Urothelium cell line (cell line): ENCODE results near the gene ZNF200.
"Not testable (repeated sequence)": the region's sequence is repeated elsewhere in the genome, so short reads cannot be mapped to it uniquely, and the experiment has no call there.

Experiments
- DNase-seq: peaks from one replicate; pipeline ENCODE4 v3.0.0; 2011; ENCODE audit warnings: low spot score, mixed read lengths
- FAIRE-seq: peaks from 2 replicates; lab custom pipeline; 2011; peaks lifted over from hg19 to GRCh38; lab: Jason Lieb, UNC

The ZNF200 gene

DNA sequence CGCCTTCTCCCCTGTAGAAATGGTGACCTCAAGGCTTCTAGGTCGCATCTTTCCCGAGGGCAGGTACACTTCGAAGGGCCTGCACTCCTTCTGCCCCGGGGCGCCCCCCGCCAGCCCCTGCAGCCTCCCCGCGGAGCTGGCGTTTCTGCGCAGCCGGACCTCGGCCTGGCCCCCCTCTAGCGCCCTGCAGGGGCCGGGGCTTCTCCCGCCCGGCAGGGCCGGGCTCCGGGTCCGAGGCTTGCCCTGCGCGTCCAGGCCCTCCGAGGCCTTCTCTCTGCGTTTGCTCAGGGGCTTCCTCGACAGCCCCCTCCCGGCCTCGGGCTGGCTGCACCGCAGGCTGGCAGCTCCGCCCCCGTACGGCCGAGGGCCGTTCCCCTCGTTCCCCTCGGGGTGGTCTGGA is 19.4 kb upstream of the ZNF200 start:
- FAIRE-seq (no peak), DNase-seq (no peak)

- no peak for FAIRE-seq
- DNase-seq: no peak
Measured at GRCh38 chr16:3252967-3253366, 18.0 kb upstream of the ZNF200 start.

GRCh38 chr16:3249451-3249850 is 14.5 kb upstream of the ZNF200 start:
- FAIRE-seq (no peak), DNase-seq (no peak)

DNA sequence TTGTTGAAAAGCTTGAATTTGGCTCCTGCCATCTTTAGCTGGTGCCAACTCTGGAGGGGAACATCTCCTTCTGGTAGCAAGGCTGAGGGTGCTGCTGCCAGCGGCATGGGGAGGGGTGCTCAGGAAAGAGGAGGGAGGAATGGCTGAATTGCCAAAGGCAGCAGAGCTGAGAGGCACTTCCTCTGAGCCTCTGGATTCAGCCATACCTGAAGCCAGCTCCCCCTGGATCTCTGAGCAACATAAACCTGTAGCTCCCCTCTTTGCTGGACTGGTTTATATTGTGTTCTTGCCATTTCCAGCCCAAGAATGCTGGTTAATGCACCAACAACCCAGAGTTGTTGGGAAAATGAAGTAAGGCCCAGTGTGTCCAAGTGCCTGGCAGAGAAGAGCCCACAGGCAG is 14.1 kb upstream of the ZNF200 start:
- no peak for FAIRE-seq
- DNase-seq: no peak

GRCh38 chr16:3248596-3248995 is 13.6 kb upstream of the ZNF200 start:
- DNase-seq (no peak), FAIRE-seq (no peak)

GRCh38 chr16:3246876-3247275 is 11.9 kb upstream of the ZNF200 start:
- FAIRE-seq: no peak
- DNase-seq: no peak

DNA sequence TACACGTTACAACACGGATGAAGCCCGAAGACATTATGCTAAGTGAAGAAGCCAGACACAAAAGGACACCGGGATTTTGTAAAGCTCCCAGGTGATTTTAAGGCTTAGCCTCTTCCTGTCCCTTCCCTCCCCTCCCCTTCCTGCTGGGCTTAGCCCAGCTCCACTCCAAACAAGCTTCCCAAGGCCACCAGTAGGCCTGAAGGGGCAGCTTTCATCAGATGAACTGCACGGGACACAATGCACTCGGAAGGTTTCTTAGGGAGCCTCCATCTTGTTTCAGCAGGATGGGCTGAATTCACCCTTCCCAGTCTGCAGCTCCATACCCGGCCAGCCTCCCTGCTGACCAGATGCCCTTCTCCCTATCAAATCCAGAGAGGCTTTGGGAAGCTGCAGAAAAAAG is 11.0 kb upstream of the ZNF200 start:
- DNase-seq: no peak
- no peak for FAIRE-seq

DNA sequence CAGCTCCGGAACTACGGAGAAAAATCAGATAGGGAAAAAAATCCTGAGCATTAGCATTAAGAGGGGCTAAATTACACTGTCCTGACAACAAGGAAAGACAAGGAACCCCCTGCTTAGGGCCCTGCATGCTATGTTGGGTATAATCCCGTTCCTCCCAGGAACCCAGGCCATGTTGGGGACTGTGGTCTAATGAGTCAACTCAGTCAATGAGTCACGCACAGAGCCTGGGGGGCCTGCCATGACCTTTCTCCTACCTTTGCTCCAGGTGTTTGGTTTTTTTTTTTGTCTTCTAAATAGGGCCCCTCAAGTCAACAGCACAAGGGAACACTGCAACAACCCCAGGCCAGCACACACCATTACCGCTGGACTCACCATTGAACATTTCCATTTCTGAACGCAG is 8.9 kb upstream of the ZNF200 start:
- FAIRE-seq: no peak

GRCh38 chr16:3242709-3243108 is 7.8 kb upstream of the ZNF200 start:
- DNase-seq: no peak
- FAIRE-seq: no peak

More for the DNA sequence above, 8.9 kb upstream of the ZNF200 start:
- DNase-seq: no peak

GRCh38 chr16:3241761-3242160 is 6.8 kb upstream of the ZNF200 start:
- no peak for DNase-seq
- no peak for FAIRE-seq

GRCh38 chr16:3235856-3236669 is 1.1 kb upstream of the ZNF200 start:
- FAIRE-seq (no peak), DNase-seq (peak; percentile 46)

DNA sequence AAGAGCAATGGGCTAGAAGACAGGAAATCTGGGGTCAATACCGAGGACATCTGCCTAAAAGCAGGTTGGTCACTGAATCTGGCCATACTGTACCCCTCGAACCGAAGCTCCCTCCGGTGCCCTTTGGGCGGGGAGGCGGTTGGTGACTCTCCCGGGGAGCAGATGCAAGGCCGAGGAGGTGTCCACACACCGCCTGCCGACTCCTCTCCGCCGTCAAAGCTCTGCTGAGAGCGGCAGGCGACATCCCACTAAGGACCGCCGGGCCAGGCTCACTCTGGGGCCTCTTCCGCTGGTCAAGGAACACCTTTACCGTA is 458 bp downstream of the ZNF200 start:
- no peak for FAIRE-seq
- DNase-seq: no peak

DNA sequence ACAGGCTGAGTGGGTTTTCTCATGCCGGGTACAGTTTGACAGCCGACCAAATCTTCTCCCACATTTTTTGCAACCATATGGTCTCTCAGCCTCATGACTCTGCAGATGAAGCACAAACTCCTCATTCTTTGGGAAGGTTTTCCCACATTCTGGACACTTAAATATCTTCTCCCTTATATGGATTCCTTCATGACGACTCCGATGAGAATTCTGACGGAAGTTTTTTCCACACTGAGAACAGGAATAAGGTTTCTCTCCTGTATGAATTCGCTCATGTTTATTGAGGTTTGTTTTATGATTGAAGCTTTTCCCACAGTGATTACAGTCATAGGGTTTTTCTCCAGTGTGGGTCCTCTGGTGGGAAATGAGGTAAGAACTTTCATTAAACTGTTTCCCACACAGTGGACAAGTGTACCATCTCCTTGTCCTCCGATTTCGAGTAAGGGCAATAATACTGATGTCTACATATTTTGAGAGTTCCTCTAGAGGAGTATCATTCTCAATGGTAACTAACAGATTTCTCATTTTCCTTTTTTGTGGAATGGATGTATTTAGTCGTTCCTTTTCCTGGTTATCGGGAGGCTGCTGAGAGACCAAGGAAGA is 10.9 kb downstream of the ZNF200 start:
- FAIRE-seq (no peak), DNase-seq (no peak)

DNA sequence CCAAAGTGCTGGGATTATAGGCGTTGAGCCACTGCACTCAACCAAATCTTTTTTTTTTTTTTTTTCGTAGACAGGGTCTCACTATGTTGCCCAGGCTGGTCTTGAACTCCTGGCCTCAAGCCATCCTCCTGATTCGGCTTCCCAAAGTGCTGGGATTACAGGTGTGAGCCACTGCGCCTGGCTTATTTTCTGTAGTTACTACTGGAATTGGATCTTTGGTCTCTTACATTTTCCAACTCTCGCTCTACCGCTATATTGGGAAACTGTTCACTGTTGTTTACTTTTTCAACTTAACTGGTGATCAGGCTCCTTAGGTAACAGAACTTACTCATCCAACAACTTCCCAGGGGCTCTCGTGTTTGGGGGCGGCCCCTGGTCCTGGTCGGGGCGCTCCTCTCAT is 14.1 kb downstream of the ZNF200 start:
- DNase-seq (no peak), FAIRE-seq (no peak)

- no peak for FAIRE-seq
Measured at GRCh38 chr16:3216263-3216640, 18.7 kb downstream of the ZNF200 start.

DNA sequence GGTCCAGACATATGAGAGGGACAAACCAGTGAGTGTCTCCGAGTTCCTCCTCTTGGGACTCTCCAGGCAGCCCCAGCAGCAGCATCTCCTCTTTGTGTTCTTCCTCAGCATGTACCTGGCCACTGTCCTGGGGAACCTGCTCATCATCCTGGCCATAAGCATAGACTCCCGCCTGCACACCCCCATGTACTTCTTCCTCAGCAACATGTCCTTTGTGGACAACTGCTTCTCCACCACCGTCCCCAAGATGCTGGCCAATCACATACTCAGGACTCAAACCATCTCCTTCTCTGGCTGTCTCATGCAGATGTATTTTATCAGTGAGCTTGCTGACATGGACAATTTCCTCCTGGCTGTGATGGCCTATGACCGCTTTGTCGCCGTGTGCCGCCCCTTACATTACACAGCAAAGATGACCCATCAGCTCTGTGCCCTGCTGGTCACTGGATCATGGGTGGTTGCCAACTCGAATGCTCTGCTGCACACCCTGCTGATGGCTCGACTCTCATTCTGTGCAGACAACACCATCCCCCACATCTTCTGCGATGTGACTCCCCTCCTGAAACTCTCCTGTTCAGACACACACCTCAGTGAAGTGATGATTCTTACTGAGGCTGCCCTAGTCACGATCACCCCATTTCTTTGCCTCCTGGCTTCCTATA is 19.2 kb downstream of the ZNF200 start:
- no peak for DNase-seq
- peak; percentile 90 for FAIRE-seq

More at GRCh38 chr16:3216263-3216640, 18.7 kb downstream of the ZNF200 start:
- DNase-seq: no peak

DNA sequence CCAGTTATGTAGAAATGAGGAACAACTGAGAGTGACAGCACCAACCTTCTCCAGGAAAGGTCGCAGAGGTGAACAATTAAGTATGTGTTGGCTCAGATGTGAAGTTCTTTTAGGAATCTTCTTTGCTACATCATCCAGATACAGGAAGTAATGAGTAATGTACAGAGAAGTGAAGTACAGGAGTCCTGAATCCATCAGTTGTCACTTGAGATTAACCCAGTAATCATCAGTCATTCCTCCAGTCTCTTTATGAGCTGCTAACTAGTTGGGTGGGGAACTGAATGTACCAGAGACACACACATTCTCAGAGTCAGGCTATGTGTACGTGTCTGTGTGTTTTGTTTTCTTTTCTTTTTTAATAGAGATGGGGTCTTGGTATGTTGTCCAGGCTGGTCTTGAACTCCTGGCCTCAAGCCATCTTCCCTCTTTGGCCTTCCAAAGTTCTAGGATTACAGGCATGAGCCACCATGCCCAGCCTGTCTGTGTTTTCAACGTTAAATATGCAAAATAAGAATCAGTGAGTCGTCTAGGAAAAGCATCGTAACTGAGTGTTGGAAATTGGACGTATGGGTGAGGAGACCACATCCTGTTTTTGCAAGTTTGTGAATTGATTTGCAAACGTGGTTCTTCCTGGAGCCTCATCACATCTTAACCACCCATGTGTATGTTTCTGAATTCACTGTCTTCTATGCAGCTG is 19.9 kb downstream of the ZNF200 start:
- DNase-seq (no peak), FAIRE-seq (no peak)

DNA sequence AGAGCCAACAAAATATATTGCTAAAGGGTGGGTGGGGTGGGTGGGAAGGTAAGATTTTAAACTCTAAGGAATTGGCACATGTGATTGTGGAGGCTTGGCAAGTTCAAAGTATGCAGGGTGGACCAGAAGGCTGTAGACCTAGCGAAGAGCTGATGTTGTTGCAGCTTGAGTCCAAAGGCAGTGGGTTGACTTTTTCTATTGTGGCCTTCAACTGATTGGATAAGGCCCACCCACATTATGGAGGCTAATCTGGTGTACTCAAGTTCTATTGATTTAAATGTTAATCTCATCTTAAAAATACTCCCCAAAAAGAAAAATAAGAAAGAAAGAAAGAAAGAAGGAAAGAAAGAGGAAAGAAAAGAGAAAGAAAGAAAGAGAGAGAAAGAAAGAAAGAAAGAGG is 22.4 kb downstream of the ZNF200 start:
- DNase-seq: no peak
- no peak for FAIRE-seq

- DNase-seq: no peak
Measured at GRCh38 chr16:3212006-3212405, 23.0 kb downstream of the ZNF200 start.

GRCh38 chr16:3207086-3207953 is 27.6 kb downstream of the ZNF200 start:
- DNase-seq (no peak), FAIRE-seq (no peak)

More at GRCh38 chr16:3212006-3212405, 23.0 kb downstream of the ZNF200 start:
- FAIRE-seq: no peak

- FAIRE-seq, DNase-seq: not testable (repeated sequence)
Measured at GRCh38 chr16:3205939-3206338, 29.0 kb downstream of the ZNF200 start.
